IPS-18c (cell line): Measurements from ENCODE around the gene SECISBP2L.
A peak's percentile ranks its signal among the peaks of the same experiment; 100 is the strongest.

ENCODE experiments used
- H3K4me3 ChIP-seq: 2 replicates; pipeline ENCODE4 v1.7.0; 2013; ENCODE audit warnings: low read depth, mild to moderate bottlenecking, low read length, moderate library complexity; ENCODE audit not compliant: insufficient read depth
- H3K9me3 ChIP-seq: one replicate; pipeline ENCODE4 v1.6.1; 2013; ENCODE audit warnings: mild to moderate bottlenecking, low read length, moderate library complexity; ENCODE audit not compliant: control insufficient read depth, insufficient read depth

The SECISBP2L gene

DNA sequence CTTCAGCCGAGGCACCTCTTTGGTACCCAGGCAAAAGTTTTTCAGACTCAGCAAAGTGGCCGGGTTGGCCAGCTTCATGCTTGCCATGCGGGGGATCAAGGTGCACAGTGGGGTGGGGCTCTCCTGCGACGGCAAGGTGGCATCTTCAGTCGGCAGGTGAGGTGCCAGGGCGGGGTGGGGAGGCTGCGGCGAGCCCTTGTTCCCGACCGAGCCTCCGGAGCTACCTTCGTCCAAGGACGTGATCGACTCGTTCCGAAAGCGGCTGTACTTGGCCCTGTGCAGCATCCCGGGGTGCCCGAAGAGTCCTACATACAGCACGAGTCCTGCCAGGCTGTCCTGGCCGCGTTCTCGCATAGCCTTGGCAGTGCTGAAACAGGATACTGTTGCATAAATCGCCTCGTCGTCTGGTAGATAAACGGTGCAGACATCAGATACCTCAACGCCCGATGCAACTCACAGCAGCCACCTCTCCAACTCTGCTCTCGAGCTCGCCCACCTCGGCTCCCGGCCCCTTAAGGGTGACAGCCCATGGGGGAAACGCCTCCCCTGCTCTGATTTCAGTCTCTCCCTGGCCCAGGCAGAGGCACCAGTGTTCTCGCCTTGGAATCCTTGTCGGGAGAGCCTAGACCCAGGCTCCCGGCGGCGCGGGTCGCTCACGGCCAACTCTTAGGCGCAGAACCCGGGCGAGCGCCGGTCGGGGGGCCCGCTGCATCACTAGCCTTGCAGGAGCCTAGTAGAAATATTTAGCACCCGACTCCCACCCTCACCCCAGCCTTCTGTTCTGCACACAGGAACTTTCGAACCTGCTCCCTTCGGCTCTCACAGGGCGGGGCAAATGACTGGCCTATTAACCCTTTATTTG lies 83.4 kb downstream of the SECISBP2L start:
- Histone ChIP-seq H3K4me3 (peak overlapping the region; percentile 74), H3K9me3 (no peaks in the 10 kb centered on the region)

- no peak overlapping the region for H3K4me3 ChIP-seq
- no peaks in the 10 kb centered on the region for H3K9me3 ChIP-seq
These were observed 90.3 kb downstream of the SECISBP2L start for GRCh38 chr15:48955967-48956366.

DNA sequence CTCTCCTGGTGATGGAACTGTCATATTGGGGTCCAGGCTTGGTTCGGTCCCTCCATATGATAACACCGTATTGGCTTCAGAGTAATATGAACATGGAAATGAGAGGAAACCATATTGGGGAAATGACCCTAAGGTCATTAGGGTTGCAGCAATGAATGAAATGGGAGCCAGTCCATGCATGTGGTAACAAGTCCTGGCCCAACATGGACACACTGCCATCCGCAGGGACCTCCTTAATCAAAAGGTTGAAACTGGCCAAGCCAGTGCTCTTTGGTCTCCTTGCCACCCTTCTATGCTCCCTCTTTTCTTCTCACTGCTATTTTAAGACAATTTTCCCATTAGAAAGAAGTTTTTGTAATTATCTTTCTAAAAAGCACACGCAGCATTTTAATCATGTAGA lies 90.9 kb downstream of the SECISBP2L start:
- Histone ChIP-seq H3K9me3 (no peaks in the 10 kb centered on the region), H3K4me3 (no peak overlapping the region)

DNA sequence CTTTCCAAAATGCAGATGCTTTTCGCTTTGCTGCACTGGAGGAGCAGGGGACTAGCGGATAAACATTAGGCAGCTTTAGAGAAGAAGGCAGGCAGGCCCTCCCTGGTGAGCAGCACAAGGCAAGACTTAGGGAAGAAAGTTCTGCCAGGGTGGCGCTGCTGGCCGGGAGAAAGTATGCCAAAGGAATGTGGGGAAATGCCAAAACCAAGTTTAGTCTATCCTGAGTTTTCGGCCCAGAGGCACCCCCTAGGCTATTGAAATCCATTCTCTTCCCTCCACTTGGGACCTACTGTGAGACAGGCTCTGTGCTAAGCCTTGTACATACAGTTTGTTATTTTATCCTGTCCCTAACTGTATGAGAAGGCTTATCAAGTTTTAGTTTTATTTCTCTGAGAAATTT lies 91.7 kb downstream of the SECISBP2L start:
- no peaks in the 10 kb centered on the region for H3K9me3 ChIP-seq
- H3K4me3 ChIP-seq, result no peak overlapping the region

- Histone ChIP-seq H3K4me3 (no peak overlapping the region), H3K9me3 (no peaks in the 10 kb centered on the region)
These were observed 99.4 kb downstream of the SECISBP2L start for GRCh38 chr15:48946840-48947187.

- Histone ChIP-seq H3K9me3 (no peaks in the 10 kb centered on the region), H3K4me3 (no peak overlapping the region)
These were observed 100.0 kb downstream of the SECISBP2L start for GRCh38 chr15:48946074-48946839.

DNA sequence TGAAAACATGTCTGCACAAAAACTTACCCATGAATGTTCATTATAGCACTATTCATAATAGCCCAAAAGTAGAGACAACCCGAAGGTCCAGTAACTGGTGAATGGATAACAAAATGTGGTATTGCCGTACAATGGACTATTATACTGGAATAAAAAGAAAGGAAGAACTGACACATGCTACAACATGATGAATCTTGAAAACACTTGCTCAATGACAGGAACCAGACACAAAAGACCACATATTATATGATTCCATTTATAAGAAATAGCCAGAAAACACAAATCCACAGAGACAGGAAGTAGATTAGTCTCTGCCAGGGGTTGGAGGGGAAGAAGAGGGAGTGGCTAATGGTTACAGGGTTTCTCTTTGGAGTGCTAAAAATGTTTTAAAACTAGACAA lies 100.9 kb downstream of the SECISBP2L start:
- H3K4me3 ChIP-seq, result no peak overlapping the region
- no peaks in the 10 kb centered on the region for H3K9me3 ChIP-seq

- Histone ChIP-seq H3K4me3 (no peak overlapping the region), H3K9me3 (no peaks in the 10 kb centered on the region)
These were observed 104.3 kb downstream of the SECISBP2L start for GRCh38 chr15:48941904-48942303.

DNA sequence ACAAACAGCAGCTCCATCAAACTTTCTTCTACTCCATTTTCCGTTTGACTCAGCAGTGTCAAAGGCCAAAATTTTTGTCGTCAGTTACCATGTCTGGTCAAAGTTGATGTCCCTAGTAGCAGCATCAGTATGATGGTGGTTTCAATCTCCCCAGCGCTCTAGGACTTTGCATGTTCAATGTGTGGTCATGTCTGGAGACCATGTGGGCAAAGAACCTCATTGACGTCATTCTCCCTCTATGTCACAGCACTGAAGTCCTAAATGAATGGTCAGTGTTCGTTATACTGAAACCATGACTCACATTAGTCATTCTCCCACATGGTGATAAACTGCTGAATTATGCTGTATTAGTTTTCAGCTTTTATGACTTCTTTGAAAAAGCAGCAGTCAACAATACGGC lies 105.7 kb downstream of the SECISBP2L start:
- no peaks in the 10 kb centered on the region for H3K9me3 ChIP-seq
- H3K4me3 ChIP-seq, result no peak overlapping the region

GRCh38 chr15:48939648-48940047 lies 106.6 kb downstream of the SECISBP2L start:
- Histone ChIP-seq H3K9me3 (no peaks in the 10 kb centered on the region), H3K4me3 (no peak overlapping the region)
